Vein endothelial cell (primary cell): ENCODE measurements around the gene ANGPTL3. TPM values are rescaled to one million over a fixed set of nuclear protein-coding genes. Genes with fewer than 3 reads are reported as not detected.

Source experiments
- total RNA-seq: library from RNA; depleted of rRNA; stranded (reverse); fragments of >200 nt; gene quantifications from 2 replicates; pipeline ENCODE4 v1.2.3, GENCODE V29; 2012

Gene ANGPTL3
- total RNA-seq: not detected in 2 replicates

GRCh38 chr1:62597281-62597680 lies at the start of gene ANGPTL3:
TSS of gene ANGPTL3 (plus strand) at chr1:62597520. CDS start at chr1:62597567, 47 bp downstream.

Other genes with a start within 250 kb of the ANGPTL3 start
- 17.6 and 32.7 TPM in 2 replicates for gene USP1, start 160.5 kb upstream of the ANGPTL3 start, total RNA-seq
- 23.5 and 25.7 TPM in 2 replicates for gene DOCK7, start 90.9 kb downstream of the ANGPTL3 start, total RNA-seq
- gene ATG4C, start 186.6 kb downstream of the ANGPTL3 start, total RNA-seq: 4.2 TPM in 2 replicates